ENCODE results near the gene ZNF888.
"Not testable (repeated sequence)": the region's sequence is repeated elsewhere in the genome, so short reads cannot be mapped to it uniquely, and the experiment has no call there.

The ZNF888 gene

DNA sequence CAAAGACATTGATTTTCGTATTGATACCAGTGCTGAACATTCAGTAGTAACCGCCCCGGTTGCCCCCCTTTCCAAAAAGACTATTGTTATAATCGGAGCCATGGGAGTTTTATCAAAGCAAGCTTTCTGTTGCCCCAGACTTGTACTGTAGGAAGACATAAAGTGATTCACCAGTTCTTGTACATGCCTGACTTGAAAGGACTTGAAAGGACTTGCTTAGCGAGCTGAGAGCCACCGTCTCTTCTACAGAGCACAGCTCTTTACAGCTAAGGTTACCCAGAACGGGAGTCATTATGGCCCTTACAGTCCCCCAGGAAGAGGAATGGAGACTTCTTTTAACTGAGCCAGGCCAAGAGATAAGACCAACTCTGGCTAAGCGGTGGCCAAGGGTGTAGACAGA, 34.4 kb upstream of the ZNF888 start:
- TF ChIP-seq, protein P1, sequence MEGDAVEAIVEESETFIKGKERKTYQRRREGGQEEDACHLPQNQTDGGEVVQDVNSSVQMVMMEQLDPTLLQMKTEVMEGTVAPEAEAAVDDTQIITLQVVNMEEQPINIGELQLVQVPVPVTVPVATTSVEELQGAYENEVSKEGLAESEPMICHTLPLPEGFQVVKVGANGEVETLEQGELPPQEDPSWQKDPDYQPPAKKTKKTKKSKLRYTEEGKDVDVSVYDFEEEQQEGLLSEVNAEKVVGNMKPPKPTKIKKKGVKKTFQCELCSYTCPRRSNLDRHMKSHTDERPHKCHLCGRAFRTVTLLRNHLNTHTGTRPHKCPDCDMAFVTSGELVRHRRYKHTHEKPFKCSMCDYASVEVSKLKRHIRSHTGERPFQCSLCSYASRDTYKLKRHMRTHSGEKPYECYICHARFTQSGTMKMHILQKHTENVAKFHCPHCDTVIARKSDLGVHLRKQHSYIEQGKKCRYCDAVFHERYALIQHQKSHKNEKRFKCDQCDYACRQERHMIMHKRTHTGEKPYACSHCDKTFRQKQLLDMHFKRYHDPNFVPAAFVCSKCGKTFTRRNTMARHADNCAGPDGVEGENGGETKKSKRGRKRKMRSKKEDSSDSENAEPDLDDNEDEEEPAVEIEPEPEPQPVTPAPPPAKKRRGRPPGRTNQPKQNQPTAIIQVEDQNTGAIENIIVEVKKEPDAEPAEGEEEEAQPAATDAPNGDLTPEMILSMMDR (IDR thresholded peaks at IDR 0.05; ENCODE audit: low read depth, low read length), result no peak
- DNase-seq (ENCODE audit: extremely low read depth, low read depth), result no peak

DNA sequence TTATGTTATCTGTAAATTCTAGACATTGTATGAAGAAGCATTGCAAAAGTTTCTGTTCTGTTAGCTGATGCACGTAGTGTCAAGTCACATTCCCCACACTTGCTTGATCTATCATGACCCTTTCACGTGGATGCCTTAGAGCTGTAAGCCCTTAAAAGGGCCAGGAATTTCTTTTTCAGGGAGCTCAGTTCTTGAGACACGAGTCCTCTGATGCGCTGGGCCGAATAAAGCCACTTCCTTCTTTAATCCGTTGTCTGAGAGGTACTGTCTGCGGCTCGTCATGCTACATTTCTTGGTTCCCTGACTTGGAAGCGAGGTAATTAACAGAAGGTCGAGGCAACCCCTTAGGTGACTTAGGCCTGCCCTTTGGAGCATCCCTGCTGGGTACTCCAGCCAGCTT, 33.7 kb upstream of the ZNF888 start:
- no peak for DNase-seq (ENCODE audit: extremely low read depth, low read depth)
- TF ChIP-seq, protein P1 (IDR thresholded peaks at IDR 0.05; ENCODE audit: low read depth, low read length), result no peak

DNA sequence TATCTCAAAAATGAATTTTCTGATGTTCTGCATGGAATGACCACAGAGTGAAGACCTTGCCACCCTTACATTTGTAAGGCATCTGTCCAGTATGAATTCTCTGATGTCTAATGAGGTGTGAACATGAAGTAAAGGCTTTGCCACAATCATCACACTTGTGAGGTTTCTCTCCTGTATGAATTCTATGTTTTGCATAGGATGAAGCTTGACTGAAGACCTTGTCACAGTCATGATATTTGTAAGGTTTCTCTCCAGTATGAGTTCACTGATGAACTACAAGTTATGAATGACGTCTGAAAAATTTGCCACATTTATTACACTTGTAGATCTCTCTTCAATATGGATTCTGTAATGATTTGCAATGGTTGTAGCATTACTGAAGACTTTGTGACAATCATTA, 26.2 kb upstream of the ZNF888 start:
- no peak for DNase-seq (ENCODE audit: extremely low read depth, low read depth)
- TF ChIP-seq, protein P1 (IDR thresholded peaks at IDR 0.05; ENCODE audit: low read depth, low read length), result no peak

DNA sequence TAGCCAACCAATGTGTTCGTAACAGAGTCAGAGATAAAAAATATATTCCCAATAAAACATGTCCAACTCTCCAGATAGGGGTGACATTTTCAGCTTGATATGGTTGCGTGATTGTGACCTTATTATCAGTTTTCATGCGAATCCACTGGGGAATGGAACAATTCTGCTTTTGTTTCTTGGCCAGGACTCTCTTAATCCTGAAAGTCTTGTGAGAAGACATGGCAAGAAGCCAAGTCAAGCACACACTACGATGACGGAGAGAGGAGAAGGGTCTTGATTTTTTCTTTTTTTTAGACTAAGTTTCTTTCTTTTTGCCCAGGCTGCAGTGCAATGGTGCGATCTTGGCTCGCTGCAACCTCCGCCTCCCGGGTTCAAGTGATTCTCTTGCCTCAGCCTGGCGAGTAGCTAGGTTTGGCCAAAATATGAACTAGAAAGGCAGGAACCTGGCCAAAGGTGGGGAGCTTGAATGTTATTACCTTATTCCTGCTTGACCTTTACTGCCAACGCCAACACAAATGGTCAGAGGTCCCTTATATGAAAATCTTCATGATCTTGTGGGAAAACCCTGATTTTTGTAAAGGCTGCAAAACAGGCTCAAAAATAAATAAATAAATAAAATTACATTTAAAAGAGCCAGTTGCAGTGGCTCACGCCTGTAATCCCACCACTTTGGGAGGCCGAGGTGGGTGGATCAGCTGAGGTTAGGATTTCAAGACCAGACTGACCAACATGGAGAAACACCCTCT, 25.0 kb upstream of the ZNF888 start:
- DNase-seq (ENCODE audit: extremely low read depth, low read depth), result no peak
- TF ChIP-seq, protein P1 (IDR thresholded peaks at IDR 0.05; ENCODE audit: low read depth, low read length), result no peak

DNA sequence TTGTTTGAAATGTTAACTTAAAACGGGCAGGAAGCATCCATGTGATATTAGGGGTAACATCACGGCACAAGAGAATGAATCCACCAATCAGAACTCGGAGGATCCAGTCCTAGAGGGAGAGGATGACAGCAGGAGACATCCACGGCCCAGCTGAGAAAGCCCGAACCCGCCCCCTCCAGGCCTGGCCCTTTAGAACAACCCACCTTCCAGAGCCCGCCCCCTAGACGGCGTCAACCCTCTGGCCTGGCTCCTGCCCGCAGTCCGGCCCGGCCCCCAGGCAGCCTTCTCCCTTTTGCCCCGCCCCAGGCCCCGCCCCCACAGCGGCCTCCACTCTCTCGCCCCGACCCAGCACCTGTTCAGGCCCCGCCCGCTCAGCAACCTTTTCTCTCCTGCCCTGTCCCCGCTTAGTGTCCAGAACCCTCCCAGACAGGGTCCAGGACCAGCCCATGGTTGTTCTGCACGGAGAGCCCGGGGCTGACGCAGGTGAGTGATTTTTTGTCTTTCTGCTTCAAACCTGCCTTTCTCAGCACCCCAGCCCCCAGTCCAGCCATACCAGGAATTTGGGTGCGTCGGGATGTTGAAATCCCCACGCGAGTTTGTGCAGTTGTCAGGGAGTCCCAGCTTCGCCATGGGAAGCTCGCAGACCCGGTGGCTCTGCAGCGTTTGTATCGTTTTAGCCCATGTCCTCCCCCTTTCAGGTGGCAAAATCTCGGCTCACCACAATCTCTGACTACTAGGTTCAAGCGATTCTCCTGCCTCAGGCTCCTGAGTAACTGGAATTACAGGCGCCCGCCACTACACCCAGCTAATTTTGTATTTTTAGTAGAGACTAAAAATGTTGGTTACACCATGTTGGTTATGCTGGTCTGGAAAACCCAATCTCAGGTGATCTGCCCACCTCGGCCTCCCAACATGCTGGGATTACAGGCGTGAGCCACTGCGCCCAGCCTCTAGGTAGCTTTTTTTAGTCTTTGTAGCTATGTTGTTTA, 23.4 kb upstream of the ZNF888 start:
- TF ChIP-seq, protein P1 (IDR thresholded peaks at IDR 0.05; ENCODE audit: low read depth, low read length), result no peak
- DNase-seq (ENCODE audit: extremely low read depth, low read depth), result no peak

DNA sequence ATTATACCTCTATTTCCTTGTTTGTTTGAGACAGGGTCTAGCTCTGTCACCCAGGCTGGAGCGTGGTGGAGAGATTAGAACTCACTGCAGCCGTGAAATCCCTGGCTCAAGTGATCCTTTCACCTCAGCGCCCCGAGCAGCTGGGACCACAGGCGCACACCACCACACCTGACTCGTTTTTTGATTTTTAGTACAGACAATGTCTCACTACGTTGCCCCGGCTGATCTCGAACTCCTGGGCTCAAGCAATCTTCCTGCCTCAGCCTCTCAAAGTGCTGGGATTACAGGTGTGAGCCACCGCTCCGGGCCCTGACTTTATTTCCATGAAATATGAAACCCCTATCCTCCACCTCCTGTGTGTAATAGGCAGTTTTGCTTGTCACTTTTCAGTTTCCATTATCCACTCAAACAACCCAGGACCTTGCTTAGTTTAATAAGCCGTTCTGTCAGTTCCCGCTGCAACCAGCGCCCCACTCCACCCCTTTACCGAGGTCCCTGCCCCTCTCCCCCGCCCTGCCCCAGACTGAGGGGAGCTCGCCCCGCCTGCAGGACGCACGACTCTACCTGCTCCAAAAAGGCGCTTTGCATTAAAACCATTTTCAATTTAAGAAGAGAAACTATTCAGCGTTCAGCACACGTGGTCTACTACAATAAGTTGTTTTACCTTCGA, 22.6 kb upstream of the ZNF888 start:
- DNase-seq (ENCODE audit: extremely low read depth, low read depth), result no peak

DNA sequence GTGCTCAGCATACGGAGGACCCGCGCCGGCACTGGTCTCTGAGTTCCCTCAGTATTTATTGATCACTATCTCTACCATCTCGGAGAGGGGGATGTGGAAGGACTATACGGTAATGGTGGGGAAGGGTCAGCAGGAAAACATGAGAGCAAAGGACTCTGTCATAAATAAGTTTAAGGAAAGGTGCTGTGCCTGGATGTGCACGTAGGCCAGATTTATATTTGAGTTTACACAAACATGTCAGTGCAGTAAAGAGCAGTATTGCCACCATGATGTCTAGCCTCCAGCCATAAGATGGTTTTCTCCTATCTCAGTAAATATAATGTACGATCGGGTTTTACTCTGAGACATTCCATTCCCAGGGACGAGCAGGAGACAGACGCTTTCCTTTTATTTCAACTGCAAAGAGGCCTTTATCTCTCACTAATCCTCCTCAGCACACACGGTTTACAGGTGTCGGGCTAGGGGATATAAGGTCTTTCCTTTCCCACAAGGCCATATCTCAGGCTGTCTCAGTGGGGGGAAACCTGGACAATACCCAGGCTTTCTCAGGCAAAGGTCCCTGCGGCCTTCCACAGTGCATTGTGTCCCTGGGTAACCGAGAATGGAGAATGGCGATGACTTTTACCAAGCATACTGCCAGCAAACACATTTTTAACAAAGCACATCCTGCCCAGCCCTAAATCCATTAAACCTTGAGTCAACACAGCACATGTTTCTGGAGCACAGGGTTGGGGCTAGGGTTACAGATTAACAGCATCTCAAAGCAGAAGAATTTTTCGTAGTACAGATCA, 21.7 kb upstream of the ZNF888 start:
- DNase-seq (ENCODE audit: extremely low read depth, low read depth), result not testable (repeated sequence)

More for the DNA sequence above, 22.6 kb upstream of the ZNF888 start:
- TF ChIP-seq, protein P1 (IDR thresholded peaks at IDR 0.05; ENCODE audit: low read depth, low read length), result no peak
